Body of pancreas (tissue), 4 donors: Measurements from ENCODE around the gene ABHD12.

ENCODE experiments used
- CTCF ChIP-seq, 7 experiments: fragments of 450-650 bp in 4 of 7; fragments of 200-600 bp in 3 of 7; sonication (generic) in 3 of 7; IDR thresholded peaks; one replicate each; pipeline ENCODE4 v1.5.1; 2016 to 2019; ENCODE audit warnings: antibody characterized with exemption in 7 of 7
- POLR2A ChIP-seq, 3 donors: fragments of 450-650 bp; IDR thresholded peaks; one replicate each; pipeline ENCODE4 v1.6.1; 2016; ENCODE audit warnings: antibody characterized with exemption in 3 of 3, mild to moderate bottlenecking in 2 of 3

- TF ChIP-seq CTCF (IDR thresholded peaks at IDR 0.05), result no peak
- no peak for TF ChIP-seq POLR2A (IDR thresholded peaks at IDR 0.05)
These were observed 110.5 kb downstream of the ABHD12 start for GRCh38 chr20:25280051-25280573.
